ENCODE measurements around the gene PMS1.

DNA sequence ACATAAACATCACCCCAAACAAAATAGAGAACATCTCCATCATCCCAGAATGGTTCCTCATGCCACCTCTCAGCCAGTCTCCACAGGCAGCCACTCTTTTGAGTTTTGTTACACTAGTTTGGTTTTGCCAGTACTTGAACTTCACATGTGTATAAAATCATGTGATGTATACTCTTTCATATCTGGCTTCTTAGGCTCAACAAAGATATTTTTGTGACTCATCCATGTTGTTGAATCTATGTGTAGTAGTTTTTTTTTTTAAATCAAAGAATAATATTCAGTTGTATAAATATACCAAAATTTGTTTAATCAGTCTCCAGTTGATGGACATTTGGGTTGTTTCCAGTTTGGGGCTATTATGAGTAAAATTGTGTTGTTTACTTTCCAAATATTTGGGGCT is 75.9 kb downstream of the PMS1 start:
- no peak for TF ChIP-seq EZH2 (IDR thresholded peaks at IDR 0.05; ENCODE audit: borderline replicate concordance, low read depth, low read length, poor library complexity, severe bottlenecking)
- TF ChIP-seq, protein P1, sequence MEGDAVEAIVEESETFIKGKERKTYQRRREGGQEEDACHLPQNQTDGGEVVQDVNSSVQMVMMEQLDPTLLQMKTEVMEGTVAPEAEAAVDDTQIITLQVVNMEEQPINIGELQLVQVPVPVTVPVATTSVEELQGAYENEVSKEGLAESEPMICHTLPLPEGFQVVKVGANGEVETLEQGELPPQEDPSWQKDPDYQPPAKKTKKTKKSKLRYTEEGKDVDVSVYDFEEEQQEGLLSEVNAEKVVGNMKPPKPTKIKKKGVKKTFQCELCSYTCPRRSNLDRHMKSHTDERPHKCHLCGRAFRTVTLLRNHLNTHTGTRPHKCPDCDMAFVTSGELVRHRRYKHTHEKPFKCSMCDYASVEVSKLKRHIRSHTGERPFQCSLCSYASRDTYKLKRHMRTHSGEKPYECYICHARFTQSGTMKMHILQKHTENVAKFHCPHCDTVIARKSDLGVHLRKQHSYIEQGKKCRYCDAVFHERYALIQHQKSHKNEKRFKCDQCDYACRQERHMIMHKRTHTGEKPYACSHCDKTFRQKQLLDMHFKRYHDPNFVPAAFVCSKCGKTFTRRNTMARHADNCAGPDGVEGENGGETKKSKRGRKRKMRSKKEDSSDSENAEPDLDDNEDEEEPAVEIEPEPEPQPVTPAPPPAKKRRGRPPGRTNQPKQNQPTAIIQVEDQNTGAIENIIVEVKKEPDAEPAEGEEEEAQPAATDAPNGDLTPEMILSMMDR (conservative IDR thresholded peaks at IDR 0.05; ENCODE audit: low read depth, low read length), result no peak

Data from A673 (cell line).